Activated CD4-positive, alpha-beta memory T cell treated with anti-CD3 and anti-CD28 coated beads for 36 hours (primary cell): Measurements from ENCODE around the gene GAPT. TPM values are rescaled to one million over a fixed set of nuclear protein-coding genes. Genes with fewer than 3 reads are reported as not detected.

Experiments used
- CTCF ChIA-PET: fragments of 350-600 bp; sonication (Branson Sonifier 250); formaldehyde crosslinking; loops from one replicate; lab custom pipeline; 2021; ENCODE audit warnings: antibody characterized with exemption, inconsistent platforms; lab: Charles Lee
- POLR2A ChIA-PET: fragments of 350-600 bp; sonication (Branson Sonifier 250); formaldehyde crosslinking; loops from one replicate; lab custom pipeline; 2021; ENCODE audit warnings: antibody characterized with exemption; lab: Charles Lee
- DNase-seq: peaks from one replicate; pipeline ENCODE4 v3.0.0-alpha.2; 2020
- H3K27ac Mint-ChIP-seq: one replicate; pipeline ENCODE4 v1.8.0; 2021; ENCODE audit warnings: mixed read lengths
- H3K27me3 Mint-ChIP-seq: one replicate; pipeline ENCODE4 v1.8.0; 2021; ENCODE audit warnings: mixed read lengths
- H3K36me3 Mint-ChIP-seq: one replicate; pipeline ENCODE4 v1.8.0; 2021; ENCODE audit warnings: mixed read lengths
- H3K4me1 Mint-ChIP-seq: one replicate; pipeline ENCODE4 v1.8.0; 2021; ENCODE audit warnings: low read depth, mixed read lengths
- H3K4me3 Mint-ChIP-seq: one replicate; pipeline ENCODE4 v1.8.0; 2021; ENCODE audit warnings: mild to moderate bottlenecking, mixed read lengths
- H3K9me3 Mint-ChIP-seq: one replicate; pipeline ENCODE4 v1.8.0; 2021; ENCODE audit warnings: mixed read lengths
- intact Hi-C: fragments of 100-400 bp; cut with micrococcal nuclease; formaldehyde crosslinking; loops from one replicate; pipeline ENCODE4 v1.15.1; 2023
- total RNA-seq, 2 experiments: library from RNA; stranded (reverse); gene quantifications; one replicate each; pipeline ENCODE4 v1.2.3, GENCODE V29; 2021

The GAPT gene
- not detected for total RNA-seq

DNA sequence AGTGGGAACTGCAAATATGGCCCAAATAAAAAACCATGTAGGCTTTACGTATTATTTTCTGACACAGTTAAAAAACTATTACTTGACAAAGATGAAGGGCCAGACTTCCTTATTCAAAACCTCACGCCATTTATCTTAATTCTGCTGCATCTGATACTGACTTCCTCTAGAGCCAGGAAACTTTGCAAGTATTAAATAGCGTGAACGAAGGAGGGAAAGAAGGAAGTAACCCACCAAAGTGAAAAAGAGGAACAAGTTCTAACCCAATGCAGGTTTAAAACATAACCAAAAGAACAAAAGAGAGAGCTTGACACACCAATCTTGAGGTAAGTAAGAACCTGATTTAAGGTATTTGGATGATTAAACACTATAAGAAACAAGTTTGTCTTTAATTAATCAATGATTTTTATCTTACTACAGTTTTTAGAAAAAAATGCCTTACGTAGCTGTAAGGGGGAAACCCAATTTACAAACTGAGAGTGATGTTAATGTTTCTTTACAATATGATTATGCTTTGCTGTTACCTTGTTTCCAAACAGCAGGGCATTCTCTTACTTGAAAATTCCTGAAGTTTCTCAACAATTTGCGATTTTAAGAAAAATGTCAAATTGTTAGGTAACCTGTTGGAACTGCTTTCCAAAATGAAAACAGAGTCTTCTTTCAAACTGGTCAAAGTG lies at the start of gene GAPT:
Gene GAPT (plus strand): TSS at position 220 of the 677 bp plus-strand sequence. CDS start 3,102 bp downstream, outside the sequence.
- ChIA-PET CTCF (no interaction called here), POLR2A (no interaction called here)
- no peak for DNase-seq
- Mint-ChIP-seq H3K36me3 (no peaks in the 10 kb centered on the region), H3K4me3 (no peak within 1 kb of the TSS), H3K9me3 (no peaks in the 10 kb centered on the region), H3K27ac (no peak within 1 kb of the TSS), H3K4me1 (no peaks in the 10 kb centered on the region), H3K27me3 (peaks cover 10% of the 10 kb centered on the region)
- intact Hi-C loops = no loop called here

DNA sequence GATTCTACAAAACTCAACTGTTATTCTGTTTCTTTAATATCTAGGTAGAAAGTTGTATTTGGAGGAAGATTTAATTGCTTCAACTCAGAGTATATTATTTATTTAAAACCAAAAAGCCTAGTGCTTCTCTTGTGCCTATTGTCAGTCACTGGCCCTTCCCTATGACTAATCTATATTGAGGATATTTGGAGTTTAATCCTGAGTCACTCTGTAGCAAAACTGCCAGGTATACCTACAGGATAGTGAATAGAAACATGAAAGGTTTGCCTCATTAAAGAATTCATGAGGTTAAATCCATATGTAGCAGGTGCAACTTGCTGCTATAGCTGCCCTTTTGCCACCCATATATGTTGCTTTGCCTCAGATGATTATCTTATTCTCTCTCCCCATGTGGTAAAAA lies 46.4 kb upstream of the GAPT start:
- intact Hi-C loops = no loop called here
- no peak overlapping the region for H3K4me3 Mint-ChIP-seq
- H3K36me3 Mint-ChIP-seq = no peaks in the 10 kb centered on the region
- POLR2A ChIA-PET = no interaction called here
- no peaks in the 10 kb centered on the region for H3K9me3 Mint-ChIP-seq
- no peaks in the 10 kb centered on the region for H3K4me1 Mint-ChIP-seq
- CTCF ChIA-PET = no interaction called here
- H3K27ac Mint-ChIP-seq = no peak overlapping the region
- peaks cover 14% of the 10 kb centered on the region for H3K27me3 Mint-ChIP-seq
- DNase-seq = no peak

DNA sequence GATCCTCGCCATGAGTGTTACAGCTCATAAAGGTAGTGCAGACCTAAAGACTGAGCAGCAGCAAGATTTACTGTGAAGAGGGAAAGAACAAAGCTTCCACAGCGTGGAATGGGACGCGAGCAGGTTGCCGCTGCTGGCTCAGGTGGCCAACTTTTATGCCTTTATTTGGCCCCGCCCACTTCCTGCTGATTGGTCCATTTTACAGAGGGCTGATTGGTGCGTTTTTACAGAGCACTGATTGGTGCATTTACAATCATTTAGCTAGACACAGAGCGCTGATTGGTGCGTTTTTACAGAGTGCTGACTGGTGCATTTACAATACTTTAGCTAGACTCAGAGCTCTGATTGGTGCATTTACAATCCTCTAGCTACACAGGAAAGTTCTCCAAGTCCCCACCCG lies 45.2 kb upstream of the GAPT start:
- H3K4me1 Mint-ChIP-seq = no peaks in the 10 kb centered on the region
- no peaks in the 10 kb centered on the region for H3K36me3 Mint-ChIP-seq
- peaks cover 13% of the 10 kb centered on the region for H3K27me3 Mint-ChIP-seq
- no peak for DNase-seq
- no peaks in the 10 kb centered on the region for H3K9me3 Mint-ChIP-seq
- intact Hi-C loops = no loop called here
- CTCF ChIA-PET = interaction anchor here (0.9 kb wide), 1 partner anchor 15 kb away, joined by 3 read pairs; no protein-coding TSS in a partner anchor
- no peak overlapping the region for H3K4me3 Mint-ChIP-seq
- no peak overlapping the region for H3K27ac Mint-ChIP-seq
- POLR2A ChIA-PET = no interaction called here

DNA sequence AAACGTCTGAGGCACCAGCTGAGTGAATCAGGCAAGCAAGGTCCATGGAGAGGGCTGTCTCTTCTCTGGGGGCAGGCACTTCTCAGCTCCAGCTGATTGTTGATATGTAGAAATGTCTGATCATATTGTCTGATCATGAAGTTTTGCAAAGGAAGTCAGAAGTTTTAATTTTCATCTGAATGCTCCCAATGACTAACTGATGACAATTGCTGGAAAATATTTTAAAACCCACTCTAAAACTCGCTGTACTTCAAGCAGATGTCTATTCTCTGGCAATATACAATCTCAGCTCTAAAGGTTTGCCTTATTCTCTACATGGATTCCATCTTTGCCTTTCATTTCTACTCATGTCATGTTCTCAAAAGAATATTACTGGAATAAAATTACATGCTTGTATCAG lies 44.0 kb upstream of the GAPT start:
- no peak overlapping the region for H3K4me3 Mint-ChIP-seq
- intact Hi-C loops = no loop called here
- H3K36me3 Mint-ChIP-seq = no peaks in the 10 kb centered on the region
- DNase-seq = no peak
- peaks cover 13% of the 10 kb centered on the region for H3K27me3 Mint-ChIP-seq
- ChIA-PET POLR2A (no interaction called here), CTCF (interaction anchor here (0.6 kb wide), 1 partner anchor 19 kb away, joined by 3 read pairs; no protein-coding TSS in a partner anchor)
- H3K27ac Mint-ChIP-seq = no peak overlapping the region
- no peaks in the 10 kb centered on the region for H3K4me1 Mint-ChIP-seq
- no peaks in the 10 kb centered on the region for H3K9me3 Mint-ChIP-seq

DNA sequence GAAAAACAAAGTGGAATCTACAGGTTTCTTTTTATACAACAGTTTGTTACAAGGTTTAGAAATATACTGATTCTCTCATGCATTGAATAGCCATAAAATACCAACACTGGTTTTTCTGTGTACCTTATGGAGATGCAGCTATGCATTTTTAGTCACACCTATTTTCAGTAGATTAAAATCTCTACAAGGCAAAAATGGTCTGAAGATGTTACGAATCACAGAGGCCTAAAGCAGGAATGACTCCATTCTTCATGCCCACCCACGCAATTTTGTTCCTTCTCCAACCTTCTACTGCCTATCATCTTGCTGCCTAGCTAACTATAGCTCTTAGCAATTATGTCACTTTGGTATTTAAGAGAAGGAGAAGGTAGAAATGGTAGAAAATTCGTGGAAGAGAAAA lies 41.2 kb upstream of the GAPT start:
- intact Hi-C loops = no loop called here
- Mint-ChIP-seq H3K4me3 (no peak overlapping the region), H3K27ac (no peak overlapping the region), H3K36me3 (peaks cover 4% of the 10 kb centered on the region), H3K9me3 (no peaks in the 10 kb centered on the region), H3K27me3 (peaks cover 13% of the 10 kb centered on the region), H3K4me1 (no peaks in the 10 kb centered on the region)
- ChIA-PET CTCF (interaction anchor here (1.3 kb wide), 1 partner anchor 11 kb away, joined by 4 read pairs; no protein-coding TSS in a partner anchor), POLR2A (no interaction called here)
- no peak for DNase-seq

DNA sequence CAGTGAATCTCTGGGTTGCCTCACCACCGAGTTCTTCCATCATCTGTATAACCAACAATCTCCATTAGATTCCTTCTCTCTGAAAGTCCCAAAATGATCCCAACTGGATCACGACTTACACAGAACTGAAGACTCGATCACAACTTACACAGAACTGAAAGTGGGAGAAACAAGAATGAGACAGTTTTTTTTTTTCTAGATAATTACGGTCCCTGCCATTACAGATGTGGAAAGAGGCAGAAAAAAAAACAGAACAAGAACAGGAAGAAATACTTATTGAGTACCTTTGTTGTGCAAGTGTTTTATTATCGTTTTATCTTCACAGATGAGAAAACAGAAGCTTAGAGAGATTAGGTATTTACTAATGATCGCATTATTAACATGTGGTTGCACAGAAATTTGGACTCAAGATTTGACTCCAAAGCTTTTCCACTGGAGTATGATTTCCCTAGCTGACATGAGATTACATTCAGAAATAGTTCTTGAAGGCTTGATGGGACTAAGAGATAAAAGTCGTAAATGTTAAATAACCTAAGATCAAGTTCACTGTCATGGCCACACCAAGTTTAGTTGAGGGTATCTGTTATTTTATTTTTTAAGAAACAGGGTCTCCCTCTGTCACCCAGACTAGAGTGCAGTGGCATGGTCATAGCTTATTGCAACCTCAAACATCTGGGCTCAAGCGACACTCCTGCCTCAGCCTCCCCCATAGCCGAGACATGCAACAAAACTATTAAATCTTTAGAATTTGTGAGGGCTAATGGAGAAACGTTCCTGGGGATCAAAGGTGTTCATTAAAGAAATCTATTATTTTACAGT lies 40.2 kb upstream of the GAPT start:
- intact Hi-C loops = no loop called here
- H3K9me3 Mint-ChIP-seq = no peaks in the 10 kb centered on the region
- CTCF ChIA-PET = interaction anchor here (0.6 kb wide), 1 partner anchor 1020 kb away, joined by 3 read pairs; no protein-coding TSS in a partner anchor
- DNase-seq = no peak
- H3K27ac Mint-ChIP-seq = no peak overlapping the region
- H3K4me3 Mint-ChIP-seq = no peak overlapping the region
- H3K36me3 Mint-ChIP-seq = peaks cover 4% of the 10 kb centered on the region
- no peaks in the 10 kb centered on the region for H3K4me1 Mint-ChIP-seq
- H3K27me3 Mint-ChIP-seq = peaks cover 9% of the 10 kb centered on the region
- POLR2A ChIA-PET = no interaction called here

DNA sequence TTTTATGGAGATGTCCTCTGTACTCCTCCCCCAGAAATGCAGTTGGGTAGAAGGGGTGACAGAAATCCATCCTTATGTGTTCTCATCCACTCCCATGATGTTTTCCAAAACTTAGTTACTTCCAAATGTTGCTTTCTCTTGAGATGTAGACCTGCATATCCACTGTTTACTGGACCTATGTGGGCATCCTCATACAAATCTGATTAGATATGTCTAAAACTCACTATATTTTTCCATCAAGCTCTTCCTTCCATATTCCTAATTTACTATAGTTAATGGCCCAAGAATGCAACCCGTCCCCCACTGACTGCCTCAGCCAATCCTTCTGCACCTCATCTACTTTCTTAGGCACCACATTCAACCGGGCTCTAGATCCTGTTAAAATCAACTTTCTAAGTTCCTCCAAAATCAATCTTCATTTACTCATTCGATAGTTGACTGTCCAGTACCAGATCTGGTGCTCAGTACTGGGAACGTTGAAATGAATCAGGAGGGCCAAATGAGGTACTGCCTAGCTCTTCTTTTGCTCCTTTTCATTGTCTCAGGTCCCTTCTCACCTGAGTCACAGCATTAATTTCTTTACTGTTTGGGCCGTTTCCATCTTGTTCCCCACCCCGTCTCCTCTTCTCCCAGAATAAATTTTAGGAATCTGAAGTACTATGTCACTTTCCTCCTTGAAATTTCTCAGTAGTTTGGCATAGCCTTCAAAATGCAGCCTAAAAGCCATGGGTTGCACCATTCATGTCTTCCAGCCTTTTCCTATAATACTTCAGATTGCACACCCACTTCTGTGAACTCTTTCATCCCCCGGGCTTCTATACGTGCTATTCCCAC lies 39.3 kb upstream of the GAPT start:
- Mint-ChIP-seq H3K27ac (no peak overlapping the region), H3K4me1 (no peaks in the 10 kb centered on the region), H3K36me3 (peaks cover 4% of the 10 kb centered on the region), H3K4me3 (no peak overlapping the region), H3K27me3 (peaks cover 3% of the 10 kb centered on the region), H3K9me3 (no peaks in the 10 kb centered on the region)
- ChIA-PET CTCF (no interaction called here), POLR2A (no interaction called here)
- intact Hi-C loops = no loop called here
- no peak for DNase-seq

DNA sequence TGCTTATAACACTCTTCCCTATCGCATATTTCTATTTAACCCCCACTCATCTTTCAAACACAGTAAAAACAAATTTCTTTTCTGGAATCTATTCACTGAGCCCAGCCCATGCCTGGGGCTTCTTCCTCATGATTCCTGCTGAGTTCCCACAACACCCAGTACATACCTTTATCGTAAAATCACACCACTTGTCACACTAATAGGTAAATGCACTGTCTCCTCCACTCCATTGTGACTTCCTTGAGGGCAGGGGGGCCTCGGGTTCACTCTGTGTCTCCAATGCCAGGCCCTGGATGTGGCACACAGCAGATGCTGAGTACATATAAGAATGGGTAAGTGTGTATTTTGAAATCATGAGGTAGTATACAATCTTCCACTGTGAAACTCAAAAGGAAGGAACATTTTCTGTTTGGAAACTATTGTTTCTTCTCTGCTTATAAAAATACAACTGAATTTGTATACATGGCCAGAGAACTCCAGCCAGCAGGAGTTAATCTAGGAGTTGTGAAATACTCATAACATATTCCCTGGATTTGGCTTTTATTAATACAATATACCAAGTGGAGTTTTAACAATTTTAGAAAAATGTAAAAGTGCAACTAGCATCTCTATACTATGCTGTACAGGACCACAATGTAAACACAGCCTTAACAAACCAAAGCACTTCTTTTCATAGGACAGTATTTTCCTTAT lies 38.5 kb upstream of the GAPT start:
- POLR2A ChIA-PET = no interaction called here
- no peak for DNase-seq
- H3K4me1 Mint-ChIP-seq = no peaks in the 10 kb centered on the region
- H3K27ac Mint-ChIP-seq = no peak overlapping the region
- H3K9me3 Mint-ChIP-seq = no peaks in the 10 kb centered on the region
- peaks cover 4% of the 10 kb centered on the region for H3K36me3 Mint-ChIP-seq
- no peak overlapping the region for H3K4me3 Mint-ChIP-seq
- intact Hi-C loops = no loop called here
- peaks cover 2% of the 10 kb centered on the region for H3K27me3 Mint-ChIP-seq
- CTCF ChIA-PET = no interaction called here

DNA sequence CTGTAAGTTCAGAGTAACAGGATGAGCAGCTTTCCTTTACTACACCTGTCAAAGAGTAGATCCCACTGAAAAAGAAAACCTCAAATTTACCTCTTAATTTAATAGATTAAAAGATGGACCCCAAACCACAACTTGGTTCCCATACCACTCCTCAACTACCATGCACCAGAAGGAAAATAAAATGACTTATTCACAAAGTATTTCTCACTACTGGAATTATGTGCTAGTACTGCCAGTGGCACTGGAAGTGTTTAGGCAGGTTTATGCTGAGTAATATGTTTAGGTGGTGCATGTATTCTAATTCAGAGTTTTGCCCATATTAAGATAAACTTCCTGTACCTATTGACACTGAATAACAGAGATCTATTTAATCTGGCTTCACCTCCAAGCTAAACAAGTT lies 37.9 kb upstream of the GAPT start:
- peaks cover 5% of the 10 kb centered on the region for H3K27me3 Mint-ChIP-seq
- no peaks in the 10 kb centered on the region for H3K9me3 Mint-ChIP-seq
- peaks cover 1% of the 10 kb centered on the region for H3K4me1 Mint-ChIP-seq
- H3K36me3 Mint-ChIP-seq = peaks cover 4% of the 10 kb centered on the region
- no peak for DNase-seq
- no peak overlapping the region for H3K4me3 Mint-ChIP-seq
- intact Hi-C loops = no loop called here
- H3K27ac Mint-ChIP-seq = no peak overlapping the region
- ChIA-PET CTCF (no interaction called here), POLR2A (no interaction called here)

DNA sequence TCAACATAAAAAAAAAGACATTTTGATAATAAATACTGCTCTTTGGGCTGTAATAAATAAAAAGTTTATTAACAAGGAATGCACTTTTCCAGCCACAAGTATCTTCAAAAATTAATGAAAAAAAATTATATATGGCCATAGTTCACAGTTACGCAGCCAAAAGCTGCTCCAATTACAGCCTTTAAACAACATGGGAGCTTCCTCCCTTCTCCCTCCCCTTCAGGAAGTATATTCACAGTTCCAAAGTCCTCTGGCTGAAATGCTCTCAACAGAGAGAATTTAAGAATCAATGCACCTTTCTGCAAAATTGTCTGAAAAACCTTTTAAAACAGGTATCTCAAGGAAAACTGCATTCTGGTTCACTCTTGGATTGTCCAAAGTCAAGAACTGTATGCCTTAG lies 37.2 kb upstream of the GAPT start:
- CTCF ChIA-PET = no interaction called here
- no peak overlapping the region for H3K27ac Mint-ChIP-seq
- H3K4me1 Mint-ChIP-seq = peaks cover 7% of the 10 kb centered on the region
- peaks cover 4% of the 10 kb centered on the region for H3K36me3 Mint-ChIP-seq
- no peak overlapping the region for H3K4me3 Mint-ChIP-seq
- no peak for DNase-seq
- H3K9me3 Mint-ChIP-seq = no peaks in the 10 kb centered on the region
- intact Hi-C loops = no loop called here
- POLR2A ChIA-PET = no interaction called here
- H3K27me3 Mint-ChIP-seq = peaks cover 11% of the 10 kb centered on the region

DNA sequence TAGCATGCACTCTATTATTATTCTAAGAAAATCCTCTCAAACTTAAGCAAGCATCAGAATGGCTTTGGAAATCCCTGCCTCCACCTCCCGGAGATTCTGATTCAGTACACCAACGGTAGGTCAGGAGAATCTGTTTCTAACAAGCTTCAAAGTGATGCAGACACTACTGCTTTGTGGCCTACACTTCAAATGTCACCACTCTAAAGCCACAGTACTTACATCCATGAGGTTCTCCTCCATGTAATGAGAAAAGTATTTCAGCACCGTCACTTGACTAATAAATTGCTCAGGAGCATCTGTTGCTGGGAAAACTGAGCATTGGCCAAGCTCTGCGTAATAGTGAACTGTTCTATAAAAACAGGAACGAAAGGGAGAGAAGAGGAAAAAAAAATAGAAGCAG lies 36.2 kb upstream of the GAPT start:
- intact Hi-C loops = no loop called here
- Mint-ChIP-seq H3K4me3 (no peak overlapping the region), H3K27ac (no peak overlapping the region), H3K27me3 (peaks cover 14% of the 10 kb centered on the region), H3K9me3 (no peaks in the 10 kb centered on the region), H3K36me3 (peaks cover 4% of the 10 kb centered on the region), H3K4me1 (peaks cover 9% of the 10 kb centered on the region)
- ChIA-PET CTCF (no interaction called here), POLR2A (no interaction called here)
- DNase-seq = no peak
